ENCODE measurements around the gene GSE1. TPM values are rescaled to one million over a fixed set of nuclear protein-coding genes. Genes with fewer than 3 reads are reported as not detected.

Gene GSE1
- polyA plus RNA-seq, 1 donor (not counting 4 experiments of a cell fraction or from before 2014, with no cell fraction given): 5.0 TPM

DNA sequence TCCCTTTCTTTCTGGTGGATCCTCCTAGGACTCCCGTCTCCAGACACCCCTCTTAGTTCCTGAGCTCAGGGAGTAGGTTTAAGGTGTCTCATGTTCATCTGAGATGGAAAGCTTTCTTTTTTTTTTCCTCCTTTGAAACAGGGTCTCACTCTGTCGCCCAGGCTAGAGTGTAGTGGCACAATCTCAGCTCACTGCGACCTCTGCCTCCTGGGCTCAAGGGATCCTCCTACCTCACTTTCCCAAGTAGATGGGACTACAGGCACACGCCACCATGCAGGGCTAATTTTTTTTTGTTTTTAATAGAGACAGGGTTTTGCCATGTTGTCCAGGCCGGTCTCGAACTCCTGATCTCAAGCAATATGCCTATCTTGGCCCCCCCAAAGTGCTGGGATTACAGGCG lies 3.6 kb upstream of the GSE1 start:
- H3K9me1 ChIP-seq (ENCODE audit: control insufficient read depth, extremely low read depth, insufficient read depth, low read length): no peaks in the 10 kb centered on the region
- H3K79me2 ChIP-seq (ENCODE audit: control insufficient read depth, insufficient read depth, low read length): no peaks in the 10 kb centered on the region
- no peaks in the 10 kb centered on the region for H3K36me3 ChIP-seq (ENCODE audit: control insufficient read depth in 2 of 2, extremely low read depth in 1 of 2, insufficient read depth in 2 of 2, low read length in 2 of 2)
- H3K4me2 ChIP-seq (ENCODE audit: control insufficient read depth, extremely low read depth, insufficient read depth, low read depth, low read length): no peak overlapping the region
- H3K9ac ChIP-seq (ENCODE audit: control insufficient read depth, extremely low read depth, insufficient read depth, low read length): no peak overlapping the region
- no peak for TF ChIP-seq CTCF (optimal IDR thresholded peaks at IDR 0.05 in 1 of 3, IDR thresholded peaks at IDR 0.05 in 1 of 3, conservative IDR thresholded peaks at IDR 0.05 in 1 of 3; ENCODE audit: extremely low read depth in 1 of 3, insufficient read depth in 2 of 3, low read length in 3 of 3)
- no peak for TF ChIP-seq EZH2 (IDR thresholded peaks at IDR 0.05; ENCODE audit: low read length)
- H3K4me1 ChIP-seq (ENCODE audit: control insufficient read depth, extremely low read depth, insufficient read depth, low read length): peaks cover 18% of the 10 kb centered on the region
- no peak overlapping the region for H3K27ac ChIP-seq (ENCODE audit: control insufficient read depth, insufficient read depth, low read length)
- peaks cover 14% of the 10 kb centered on the region for H4K20me1 ChIP-seq (ENCODE audit: control insufficient read depth, extremely low read depth, insufficient read depth, low read length)
- dilution Hi-C loops (cut with MboI; ENCODE audit: extremely low pct_ligation_motif_present, low sequenced_read_pairs): no loop called here
- FAIRE-seq (no peak), DNase-seq (ENCODE audit: low read depth, low spot score) (no peak)
- no peak overlapping the region for H3K4me3 ChIP-seq (ENCODE audit: control insufficient read depth in 2 of 3, extremely low read depth in 1 of 3, insufficient read depth in 2 of 3, low read depth in 1 of 3, low read length in 3 of 3)
- no peak overlapping the region for H2AFZ ChIP-seq (ENCODE audit: control insufficient read depth, low read length)
- peaks cover 15% of the 10 kb centered on the region for H3K27me3 ChIP-seq (ENCODE audit: control insufficient read depth, extremely low read depth, insufficient read depth, low read length)
- no peaks in the 10 kb centered on the region for H3K9me3 ChIP-seq (ENCODE audit: control insufficient read depth, low read depth, low read length)

DNA sequence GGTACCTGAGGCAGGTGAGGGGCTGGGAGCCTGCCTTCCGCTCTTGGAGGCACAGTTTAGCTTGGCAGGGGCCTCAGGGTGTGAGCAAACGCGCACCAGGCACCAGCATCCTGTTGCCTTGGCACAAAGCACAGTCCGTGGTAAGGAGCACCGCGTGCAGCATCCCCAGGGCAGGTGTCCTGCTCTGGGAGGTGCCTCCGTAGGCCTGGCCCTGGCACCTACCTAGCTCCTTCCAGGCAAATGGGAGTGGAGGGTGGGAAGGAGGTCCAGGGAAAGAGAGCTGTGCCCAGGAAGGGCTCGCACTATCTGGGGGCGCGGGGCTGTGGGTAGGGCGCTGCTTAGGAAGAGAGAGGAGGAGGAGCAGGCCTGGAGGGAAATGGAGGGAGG lies 3.1 kb upstream of the GSE1 start:
- H2AFZ ChIP-seq (ENCODE audit: control insufficient read depth, low read length): no peak overlapping the region
- H3K9ac ChIP-seq (ENCODE audit: control insufficient read depth, extremely low read depth, insufficient read depth, low read length): no peak overlapping the region
- H4K20me1 ChIP-seq (ENCODE audit: control insufficient read depth, extremely low read depth, insufficient read depth, low read length): peaks cover 14% of the 10 kb centered on the region
- H3K79me2 ChIP-seq (ENCODE audit: control insufficient read depth, insufficient read depth, low read length): no peaks in the 10 kb centered on the region
- H3K27me3 ChIP-seq (ENCODE audit: control insufficient read depth, extremely low read depth, insufficient read depth, low read length): peaks cover 15% of the 10 kb centered on the region
- H3K27ac ChIP-seq (ENCODE audit: control insufficient read depth, insufficient read depth, low read length): no peak overlapping the region
- peak overlapping the region; percentile 86 for H3K4me2 ChIP-seq (ENCODE audit: control insufficient read depth, extremely low read depth, insufficient read depth, low read depth, low read length)
- H3K9me3 ChIP-seq (ENCODE audit: control insufficient read depth, low read depth, low read length): no peaks in the 10 kb centered on the region
- no peaks in the 10 kb centered on the region for H3K36me3 ChIP-seq (ENCODE audit: control insufficient read depth in 2 of 2, extremely low read depth in 1 of 2, insufficient read depth in 2 of 2, low read length in 2 of 2)
- TF ChIP-seq EZH2 (IDR thresholded peaks at IDR 0.05; ENCODE audit: low read length): no peak
- no peak for TF ChIP-seq CTCF (optimal IDR thresholded peaks at IDR 0.05 in 1 of 3, IDR thresholded peaks at IDR 0.05 in 1 of 3, conservative IDR thresholded peaks at IDR 0.05 in 1 of 3; ENCODE audit: extremely low read depth in 1 of 3, insufficient read depth in 2 of 3, low read length in 3 of 3)
- peak overlapping the region in 1 of 3 experiments; percentile 38 for H3K4me3 ChIP-seq (ENCODE audit: control insufficient read depth in 2 of 3, extremely low read depth in 1 of 3, insufficient read depth in 2 of 3, low read depth in 1 of 3, low read length in 3 of 3)
- no peaks in the 10 kb centered on the region for H3K9me1 ChIP-seq (ENCODE audit: control insufficient read depth, extremely low read depth, insufficient read depth, low read length)
- dilution Hi-C loops (cut with MboI; ENCODE audit: extremely low pct_ligation_motif_present, low sequenced_read_pairs): no loop called here
- H3K4me1 ChIP-seq (ENCODE audit: control insufficient read depth, extremely low read depth, insufficient read depth, low read length): peaks cover 21% of the 10 kb centered on the region
- DNase-seq (ENCODE audit: low read depth, low spot score) (no peak), FAIRE-seq (no peak)

Data from keratinocyte (primary cell).